Endothelial cell (in vitro differentiated cells): ENCODE results near the gene VWA8. TPM values are rescaled to one million over a fixed set of nuclear protein-coding genes. Genes with fewer than 3 reads are reported as not detected.
A peak's percentile ranks its signal among the peaks of the same experiment; 100 is the strongest.

Experiments used
- DNase-seq: peaks from one replicate; pipeline ENCODE4 v3.0.0; 2021; ENCODE audit warnings: low spot score
- H3K27ac Mint-ChIP-seq: one replicate; pipeline ENCODE4 v1.8.0; 2021; ENCODE audit warnings: mixed read lengths, inconsistent platforms; ENCODE audit not compliant: unreplicated experiment
- H3K27me3 Mint-ChIP-seq: one replicate; pipeline ENCODE4 v1.8.0; 2021; ENCODE audit warnings: mild to moderate bottlenecking, moderate library complexity, mixed read lengths, inconsistent platforms; ENCODE audit not compliant: unreplicated experiment
- H3K36me3 Mint-ChIP-seq: one replicate; pipeline ENCODE4 v1.8.0; 2021; ENCODE audit warnings: mild to moderate bottlenecking, low read depth, mixed read lengths, inconsistent platforms; ENCODE audit not compliant: unreplicated experiment
- H3K4me1 Mint-ChIP-seq: one replicate; pipeline ENCODE4 v1.8.0; 2021; ENCODE audit warnings: mild to moderate bottlenecking, mixed read lengths, inconsistent platforms; ENCODE audit not compliant: unreplicated experiment
- H3K4me3 Mint-ChIP-seq: one replicate; pipeline ENCODE4 v1.8.0; 2021; ENCODE audit warnings: mild to moderate bottlenecking, mixed read lengths, inconsistent platforms; ENCODE audit not compliant: unreplicated experiment
- H3K9me3 Mint-ChIP-seq: one replicate; pipeline ENCODE4 v1.8.0; 2021; ENCODE audit warnings: mixed read lengths, inconsistent platforms; ENCODE audit not compliant: unreplicated experiment
- CTCF ChIP-seq: fragments of 200-600 bp; sonication (generic); IDR thresholded peaks from one replicate; pipeline ENCODE4 v1.5.0; 2021; ENCODE audit warnings: antibody characterized with exemption; ENCODE audit not compliant: unreplicated experiment
- total RNA-seq: library from RNA; stranded (reverse); fragmentation: NEBNext Ultra II Directional; extraction: Animal tissue kit (Norgen Biotek cat#: 25700); gene quantifications from one replicate; pipeline ENCODE4 v1.2.1, GENCODE V29; 2021; ENCODE audit not compliant: unreplicated experiment

VWA8 gene
- total RNA-seq, 1 donor from 2014 or later = 8.2 TPM

GRCh38 chr13:41851351-41851750, 109.6 kb downstream of the VWA8 start:
- Mint-ChIP-seq H3K27me3 (no peaks in the 10 kb centered on the region), H3K27ac (no peak overlapping the region), H3K36me3 (peaks cover 5% of the 10 kb centered on the region), H3K4me1 (no peaks in the 10 kb centered on the region), H3K4me3 (no peak overlapping the region), H3K9me3 (no peaks in the 10 kb centered on the region)
- no peak for DNase-seq
- no peak for TF ChIP-seq CTCF

- no peaks in the 10 kb centered on the region for H3K9me3 Mint-ChIP-seq
- no peak for TF ChIP-seq CTCF
- no peak overlapping the region for H3K27ac Mint-ChIP-seq
- H3K4me1 Mint-ChIP-seq = no peaks in the 10 kb centered on the region
- peaks cover 5% of the 10 kb centered on the region for H3K36me3 Mint-ChIP-seq
- DNase-seq = no peak
- H3K4me3 Mint-ChIP-seq = no peak overlapping the region
- H3K27me3 Mint-ChIP-seq = no peaks in the 10 kb centered on the region
These were observed 112.3 kb downstream of the VWA8 start for GRCh38 chr13:41848435-41849255.

GRCh38 chr13:41847216-41847615, 113.7 kb downstream of the VWA8 start:
- DNase-seq = no peak
- Mint-ChIP-seq H3K9me3 (no peaks in the 10 kb centered on the region), H3K27ac (no peak overlapping the region), H3K27me3 (no peaks in the 10 kb centered on the region), H3K4me1 (no peaks in the 10 kb centered on the region), H3K4me3 (no peak overlapping the region), H3K36me3 (peaks cover 5% of the 10 kb centered on the region)
- no peak for TF ChIP-seq CTCF

GRCh38 chr13:41842036-41842620, 118.8 kb downstream of the VWA8 start:
- Mint-ChIP-seq H3K9me3 (no peaks in the 10 kb centered on the region), H3K27me3 (no peaks in the 10 kb centered on the region), H3K4me1 (peaks cover 5% of the 10 kb centered on the region), H3K36me3 (peaks cover 3% of the 10 kb centered on the region), H3K27ac (no peak overlapping the region), H3K4me3 (no peak overlapping the region)
- TF ChIP-seq CTCF = no peak
- DNase-seq = no peak

- DNase-seq = no peak
- peaks cover 5% of the 10 kb centered on the region for H3K4me1 Mint-ChIP-seq
- peak overlapping the region; percentile 76 for H3K27ac Mint-ChIP-seq
- H3K27me3 Mint-ChIP-seq = no peaks in the 10 kb centered on the region
- H3K4me3 Mint-ChIP-seq = no peak overlapping the region
- no peaks in the 10 kb centered on the region for H3K36me3 Mint-ChIP-seq
- H3K9me3 Mint-ChIP-seq = no peaks in the 10 kb centered on the region
- no peak for TF ChIP-seq CTCF
These were observed 123.3 kb downstream of the VWA8 start for GRCh38 chr13:41837629-41838028.
